ENCODE data around the gene AK2.
"Not testable (repeated sequence)": the region's sequence is repeated elsewhere in the genome, so short reads cannot be mapped to it uniquely, and the experiment has no call there.

Gene AK2

DNA sequence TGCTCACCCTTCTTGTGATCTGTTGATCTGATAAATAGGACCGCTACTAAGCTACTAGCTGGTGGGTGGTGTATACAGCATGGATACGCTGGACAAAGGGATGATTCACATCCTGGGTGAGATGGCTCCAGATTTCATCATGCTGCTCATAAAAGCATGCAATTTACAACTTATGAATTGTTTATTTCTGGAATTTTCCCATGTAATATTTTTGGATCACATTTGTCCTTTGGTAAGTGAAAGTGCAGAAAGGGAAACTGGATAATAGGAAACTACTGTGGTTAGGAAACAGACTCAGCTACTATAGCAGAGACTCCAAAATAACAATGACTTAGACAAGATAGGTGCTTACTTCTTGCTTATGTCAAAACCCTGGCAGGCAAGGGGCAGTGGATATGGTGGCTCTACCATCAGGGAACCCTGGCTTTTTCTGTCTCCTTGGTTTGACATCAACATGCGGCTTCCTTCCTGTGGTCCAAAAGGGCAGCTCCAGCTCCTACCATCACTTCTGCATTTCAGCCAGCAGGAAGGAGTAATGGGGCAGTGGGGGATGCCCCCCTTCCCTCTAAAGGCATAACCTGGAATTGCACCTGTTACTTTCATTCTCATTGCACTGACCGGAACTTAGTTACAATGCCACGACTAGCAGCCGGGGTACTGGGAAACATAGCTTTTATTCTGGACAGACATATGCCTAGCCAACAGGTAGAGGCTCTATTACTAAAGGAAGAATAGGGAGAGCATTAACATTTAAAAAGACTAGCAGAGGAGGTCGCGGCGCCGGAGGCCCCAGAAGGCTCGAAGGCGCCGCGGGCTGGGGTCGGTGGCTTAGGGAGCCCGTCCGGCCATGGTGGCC is 13.8 kb upstream of the AK2 start:
- DNase-seq: no peak

DNA sequence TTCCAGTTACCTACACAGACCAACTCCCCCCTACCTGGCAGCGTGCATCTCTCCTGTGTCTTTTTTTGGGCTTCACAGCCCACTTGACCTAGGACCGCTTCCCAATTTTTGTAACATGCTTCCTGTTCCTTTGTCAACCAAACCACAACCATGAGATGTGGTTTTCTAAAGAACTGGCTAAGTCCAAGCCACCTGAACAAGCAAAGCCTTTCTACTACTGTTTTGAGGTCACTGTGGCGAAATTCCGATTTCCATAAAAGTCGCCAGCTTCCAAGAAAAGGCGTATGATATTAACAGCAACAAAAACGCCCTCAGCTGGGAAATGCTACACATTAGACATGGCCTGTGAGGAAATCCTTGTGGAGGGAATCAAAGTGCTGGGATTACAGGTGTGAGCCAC is 12.7 kb upstream of the AK2 start:
- no peak for DNase-seq

DNA sequence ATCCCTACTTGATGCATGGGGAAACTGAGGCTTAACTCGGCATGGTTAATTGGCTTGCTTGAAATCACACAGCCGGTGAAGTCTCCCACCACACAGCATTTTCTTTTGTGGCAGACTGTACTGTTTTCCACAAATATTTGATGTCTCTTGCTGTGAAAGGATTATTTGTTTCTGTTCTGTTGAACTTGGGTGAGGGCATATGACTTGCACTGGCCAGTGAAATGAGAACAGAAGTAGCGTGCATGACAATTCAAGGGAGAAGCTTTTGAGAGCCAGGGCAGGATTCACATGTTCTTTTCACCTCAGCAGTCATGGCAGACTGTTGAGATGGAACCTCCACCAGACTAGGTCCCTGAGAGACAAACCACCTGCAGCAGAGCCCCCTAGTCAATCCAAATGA is 11.7 kb upstream of the AK2 start:
- no peak for DNase-seq

DNA sequence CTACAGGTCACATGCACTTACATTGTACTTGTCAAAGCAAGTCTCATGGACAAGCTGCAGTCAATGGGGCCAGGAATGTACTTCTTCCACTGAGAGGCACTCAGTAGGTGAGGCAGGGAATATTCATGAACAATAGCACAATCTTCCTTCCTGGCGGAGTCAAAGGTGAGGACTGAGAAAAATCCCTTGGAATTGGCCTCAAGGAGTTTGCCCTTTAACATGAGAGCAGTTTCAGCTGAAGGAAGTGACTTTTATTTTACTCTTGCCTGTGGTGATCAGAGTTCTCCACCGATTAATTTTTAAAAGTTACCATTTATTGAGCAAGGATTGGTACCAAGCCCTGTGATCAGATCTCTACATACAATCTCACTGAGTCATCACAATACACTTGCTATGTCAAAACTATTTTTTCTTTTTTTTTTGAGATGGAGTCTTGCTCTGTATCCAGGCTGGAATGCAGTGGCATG is 11.2 kb upstream of the AK2 start:
- DNase-seq: no peak

DNA sequence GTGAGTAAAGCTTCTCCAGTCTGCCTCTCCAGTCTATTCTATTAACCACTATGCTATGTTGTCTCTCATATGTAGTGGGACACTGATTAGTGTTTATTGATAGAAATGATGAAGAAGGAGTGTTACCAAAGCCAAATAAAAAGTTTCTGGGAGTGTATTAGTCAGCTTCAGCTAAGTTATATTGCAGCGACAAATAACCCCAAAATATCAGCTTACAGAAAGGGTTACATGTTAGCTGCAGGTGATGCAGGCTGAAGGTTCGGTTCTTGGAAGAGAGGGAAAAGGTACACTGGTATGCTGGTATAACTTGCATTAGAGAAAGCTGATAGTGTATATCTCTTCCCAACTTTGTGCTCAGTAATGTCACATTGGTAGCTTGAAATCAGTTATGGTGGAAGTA is 10.6 kb upstream of the AK2 start:
- DNase-seq: no peak

DNA sequence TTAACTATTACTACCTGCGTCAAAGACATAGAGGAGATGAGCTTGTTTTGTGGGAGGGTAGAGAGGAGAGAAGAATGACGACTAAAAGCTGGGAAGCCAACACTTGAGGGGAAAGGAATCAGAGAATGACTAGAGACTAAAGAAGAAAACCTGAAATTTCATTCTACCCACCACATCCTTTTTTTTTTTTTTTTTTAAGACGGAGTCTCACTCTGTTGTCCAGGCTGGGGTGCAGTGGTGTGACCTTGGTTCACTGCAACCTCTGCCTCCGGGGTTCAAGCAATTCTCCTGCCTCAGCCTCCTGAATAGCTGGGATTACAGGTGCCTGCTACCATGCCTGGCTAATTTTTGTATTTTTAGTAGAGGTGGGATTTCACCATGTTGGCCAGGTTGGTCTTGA is 9.6 kb upstream of the AK2 start:
- not testable (repeated sequence) for DNase-seq

DNA sequence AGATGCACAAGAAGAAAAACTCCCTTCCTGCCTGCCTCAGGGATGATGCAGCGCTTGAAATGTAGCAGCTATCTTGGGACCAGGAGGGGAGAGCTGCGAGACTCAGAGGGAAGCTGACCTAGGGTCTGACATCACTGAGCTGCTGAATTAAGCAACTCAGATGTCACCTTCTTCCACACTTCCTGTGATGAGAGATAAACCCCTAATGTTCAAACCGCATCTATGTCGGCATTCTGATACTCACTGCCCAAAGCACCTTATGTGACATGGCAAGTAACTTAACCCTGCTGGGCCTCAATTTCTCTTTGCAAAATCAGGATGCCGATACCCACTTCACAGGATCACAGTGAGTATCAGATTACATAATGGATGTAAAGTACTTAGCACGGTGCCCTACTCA is 9.1 kb upstream of the AK2 start:
- no peak for DNase-seq

DNA sequence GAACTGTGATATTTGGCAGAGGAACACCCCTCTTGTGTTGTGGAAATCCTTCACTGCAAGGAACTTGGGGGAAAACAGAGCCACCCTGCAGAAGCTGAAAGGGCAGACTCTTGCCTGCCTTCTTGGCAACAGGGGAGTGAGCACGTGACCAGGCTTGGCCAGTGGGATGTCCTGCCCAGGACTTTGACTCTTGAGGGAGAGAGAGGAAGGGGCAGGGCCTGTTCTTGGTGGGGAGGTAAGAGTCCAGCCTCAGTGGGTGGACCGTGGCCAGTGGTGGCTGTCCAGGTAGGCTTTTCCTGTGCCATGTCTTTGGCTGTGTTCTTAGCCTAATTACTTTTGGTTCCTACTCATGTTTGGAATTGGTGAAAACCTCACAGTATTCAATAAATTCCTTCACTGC is 8.6 kb upstream of the AK2 start:
- no peak for DNase-seq

DNA sequence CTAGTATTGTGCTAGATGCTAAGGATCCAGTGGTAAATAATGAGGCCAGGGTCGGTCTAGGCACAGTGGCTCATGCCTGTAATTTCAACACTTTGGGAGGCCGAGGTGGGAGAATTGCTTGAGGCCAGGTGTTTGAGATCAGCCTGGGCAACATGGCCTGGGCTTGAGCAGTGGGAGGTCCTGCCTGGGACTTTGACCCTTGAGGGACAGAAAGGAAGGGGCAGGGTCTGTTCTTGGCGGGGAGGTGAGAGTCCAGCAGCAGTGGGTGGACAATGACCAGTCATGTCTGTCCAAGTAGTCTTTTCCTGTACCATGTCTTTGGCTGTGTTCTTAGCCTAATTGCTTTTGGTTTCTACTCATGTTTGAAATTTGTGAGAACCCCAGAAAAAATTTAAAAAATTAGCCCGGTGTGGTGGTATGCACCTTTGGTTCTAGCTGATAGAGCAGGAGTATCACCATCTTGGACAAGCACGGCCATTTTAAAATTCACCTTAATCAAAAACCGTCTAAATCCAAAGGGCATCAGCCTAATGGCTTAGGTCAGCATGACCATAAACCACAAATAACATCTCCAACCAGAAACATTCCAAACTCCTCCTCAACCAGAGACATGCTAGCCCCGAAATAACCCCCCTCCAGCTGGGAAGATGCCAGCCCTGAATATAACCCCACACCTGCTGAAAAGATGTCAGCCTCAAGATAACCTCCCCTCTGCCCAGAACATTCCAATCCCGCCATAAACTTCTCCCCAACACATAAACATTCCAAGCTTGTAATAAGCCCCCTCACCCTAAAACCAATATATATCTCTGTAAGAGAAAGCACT is 6.8 kb upstream of the AK2 start:
- DNase-seq: no peak

DNA sequence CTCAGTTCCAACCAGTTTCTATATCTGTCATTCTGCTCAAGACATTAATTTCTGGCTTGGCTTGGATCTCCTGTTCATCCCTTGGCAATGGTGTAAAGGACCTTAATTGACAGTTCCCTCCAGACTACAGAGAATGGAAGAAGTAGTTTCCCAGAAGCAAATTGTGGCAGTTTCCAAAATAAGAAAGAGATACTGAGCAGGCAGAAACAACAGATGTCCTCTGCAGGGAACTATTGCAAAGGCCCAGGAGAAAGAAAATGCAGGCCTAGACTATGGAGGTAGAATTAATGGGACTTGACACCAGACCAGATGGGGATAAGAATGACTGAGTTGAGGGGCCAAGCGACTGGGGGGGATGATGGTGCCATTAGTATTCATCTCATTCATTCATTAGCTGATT is 6.1 kb upstream of the AK2 start:
- no peak for DNase-seq

DNA sequence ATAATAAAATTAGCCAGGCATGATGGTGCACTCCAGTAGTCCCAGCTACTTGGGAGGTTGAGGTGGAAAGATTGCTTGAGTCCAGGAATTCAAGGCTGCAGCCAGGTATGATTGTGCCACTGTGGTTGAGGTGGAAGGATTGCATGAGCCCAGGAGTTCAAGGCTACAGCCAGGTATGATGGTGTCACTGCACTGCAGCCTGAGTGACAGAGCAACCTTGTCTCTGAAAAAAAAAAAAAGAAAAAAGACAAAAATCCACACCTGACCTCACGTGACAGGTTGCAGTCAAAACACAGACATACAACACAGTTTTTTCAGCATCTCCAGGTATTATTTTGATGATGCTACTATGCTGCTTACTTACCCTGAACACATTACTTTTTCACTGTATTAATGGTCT is 4.3 kb upstream of the AK2 start:
- DNase-seq: no peak

DNA sequence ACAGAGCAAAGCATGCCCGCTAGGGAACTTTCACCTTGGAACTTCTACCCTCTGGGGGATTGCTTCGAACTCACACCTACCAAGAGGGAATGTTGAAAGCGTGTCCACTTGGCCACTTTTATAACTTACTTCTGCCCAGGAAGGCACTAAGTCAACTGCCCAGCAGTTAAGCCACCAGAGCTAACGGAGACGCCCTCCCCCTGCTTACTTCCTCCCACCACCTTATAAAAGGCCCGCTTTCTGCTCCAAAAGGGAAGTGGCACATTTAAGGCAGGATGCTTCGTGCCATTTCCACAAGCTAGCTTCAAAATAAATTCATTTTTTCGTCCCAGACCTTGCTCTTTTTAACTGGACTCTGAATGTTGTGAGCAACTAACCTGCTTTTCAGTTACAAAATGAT is 3.2 kb upstream of the AK2 start:
- no peak for DNase-seq

DNA sequence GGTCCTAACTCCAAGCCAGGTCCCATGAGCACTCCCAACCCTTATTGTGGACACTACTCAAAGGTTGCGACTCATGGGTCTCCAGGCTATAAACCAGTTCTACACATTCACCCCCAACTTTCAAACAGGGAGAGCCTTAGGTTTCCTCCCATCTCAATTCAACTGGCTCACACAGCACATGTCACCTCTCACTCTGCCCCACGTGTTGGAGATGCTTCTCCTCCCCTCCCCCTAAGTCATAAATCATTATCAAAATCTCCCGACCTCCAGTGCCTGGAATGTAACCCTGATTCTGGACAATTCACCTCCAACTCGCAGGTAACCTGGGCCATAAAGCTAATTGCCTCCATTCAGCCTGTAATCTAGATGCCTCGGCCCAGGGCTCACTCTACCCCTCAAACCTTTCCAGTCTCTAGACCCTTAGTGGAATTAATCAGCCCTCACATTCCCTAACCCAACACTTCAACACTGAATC is 595 bp downstream of the AK2 start:
- DNase-seq: no peak

DNA sequence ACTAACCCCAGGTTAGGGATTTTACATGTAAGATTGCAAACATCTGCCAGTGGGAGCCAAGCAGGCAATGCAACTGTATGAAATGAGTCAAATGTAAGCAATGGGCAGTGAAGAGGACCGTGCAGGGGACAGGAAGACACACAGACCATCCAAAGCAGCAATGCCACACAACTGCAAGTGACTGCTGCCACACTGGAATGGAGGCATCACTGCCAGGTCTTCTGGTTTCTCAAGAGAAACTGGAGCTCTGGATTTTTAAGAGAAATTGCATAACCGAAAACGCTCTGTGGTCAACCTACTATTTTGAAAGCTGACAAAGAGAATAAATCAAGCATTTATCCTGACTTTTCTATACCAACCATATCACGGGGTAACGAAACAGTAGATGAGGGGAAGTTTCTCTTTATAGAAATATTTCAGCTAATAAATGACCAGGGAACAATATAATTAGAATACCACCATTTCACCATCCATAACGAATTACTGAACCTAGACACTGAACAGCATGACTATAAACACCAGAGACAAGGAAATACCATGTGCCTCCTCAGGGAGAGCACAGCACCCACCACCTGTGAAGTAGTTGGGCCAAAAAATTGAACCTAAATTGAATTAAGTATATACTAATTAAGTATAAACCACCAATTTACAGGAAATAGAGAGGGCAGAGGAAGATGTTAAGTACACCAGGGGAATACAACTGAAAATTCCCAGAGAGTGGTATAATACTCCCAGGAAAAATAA is 4.4 kb downstream of the AK2 start:
- no peak for DNase-seq

DNA sequence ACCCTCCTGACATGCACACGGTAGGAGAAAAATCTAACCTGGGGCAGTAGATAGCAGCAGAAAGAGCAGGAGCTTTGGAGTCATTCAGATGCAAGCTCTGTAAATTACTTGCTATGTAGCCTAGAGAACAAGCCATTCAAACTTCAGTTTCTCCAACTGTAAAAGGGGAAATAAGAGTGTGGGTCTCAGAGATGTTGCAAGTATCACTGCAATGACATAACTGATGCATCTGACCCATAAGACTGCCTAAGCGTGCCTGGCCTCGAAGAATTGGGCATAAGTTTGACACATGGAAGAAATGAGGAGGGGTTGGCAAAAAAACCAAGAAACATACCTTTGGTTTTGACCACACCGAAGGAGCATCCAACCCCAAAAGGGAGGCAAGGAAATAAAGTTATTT is 5.2 kb downstream of the AK2 start:
- DNase-seq: no peak

DNA sequence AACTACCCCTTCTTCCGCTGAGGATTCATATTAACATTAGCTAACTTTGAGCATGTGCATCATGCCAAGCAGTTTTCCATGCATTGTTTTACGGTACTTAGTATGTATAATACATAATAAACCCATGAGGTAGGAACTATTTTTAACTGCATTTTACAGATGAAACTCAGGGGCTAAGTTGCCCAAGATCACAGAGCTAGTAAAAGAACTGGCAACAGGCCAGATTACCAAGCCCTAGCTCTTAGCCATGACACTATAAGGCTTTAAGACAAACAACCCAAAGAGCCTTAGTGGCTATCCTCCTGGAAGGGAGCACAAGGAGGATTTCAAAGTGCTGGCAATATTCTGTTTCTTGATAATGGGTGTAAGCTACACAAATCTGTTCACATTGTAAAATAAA is 6.1 kb downstream of the AK2 start:
- no peak for DNase-seq

DNA sequence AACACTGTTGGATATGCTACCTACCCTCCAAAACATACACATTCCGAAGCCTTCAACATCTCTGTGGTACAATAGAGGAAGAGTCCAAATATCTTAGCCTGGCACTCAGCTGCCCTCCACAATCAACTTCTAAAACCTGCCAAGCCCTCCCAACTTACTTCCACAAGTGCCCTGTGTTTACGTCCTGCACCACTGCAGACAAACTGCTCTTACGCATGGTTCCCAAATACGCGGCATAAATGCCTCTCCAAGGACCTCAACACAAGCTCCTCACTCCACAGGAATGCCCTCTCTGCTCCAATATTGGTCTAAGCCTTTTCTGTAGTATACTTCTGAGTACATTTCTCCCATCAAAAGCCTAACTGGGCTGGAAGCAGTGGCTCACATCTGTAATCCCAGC is 6.8 kb downstream of the AK2 start:
- DNase-seq: no peak

DNA sequence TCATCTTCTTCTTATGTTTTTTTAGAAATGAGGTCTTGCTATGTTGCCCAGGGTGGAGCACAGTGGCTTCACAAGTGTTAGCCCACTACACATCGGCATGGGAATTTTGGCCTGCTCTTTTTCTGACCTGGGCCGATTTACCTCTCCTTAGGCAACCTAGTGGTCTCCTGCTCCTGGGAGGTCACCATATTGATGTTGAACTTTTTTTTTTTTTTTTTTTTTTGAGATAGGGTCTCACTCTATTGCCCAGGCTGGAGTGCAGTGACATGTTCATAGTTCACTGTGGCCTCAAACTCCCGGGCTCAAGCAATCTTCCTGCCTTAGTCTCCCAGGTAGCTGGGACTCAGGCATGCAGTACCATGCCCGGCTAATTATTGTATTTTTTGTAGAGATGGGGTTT is 7.5 kb downstream of the AK2 start:
- DNase-seq: no peak

DNA sequence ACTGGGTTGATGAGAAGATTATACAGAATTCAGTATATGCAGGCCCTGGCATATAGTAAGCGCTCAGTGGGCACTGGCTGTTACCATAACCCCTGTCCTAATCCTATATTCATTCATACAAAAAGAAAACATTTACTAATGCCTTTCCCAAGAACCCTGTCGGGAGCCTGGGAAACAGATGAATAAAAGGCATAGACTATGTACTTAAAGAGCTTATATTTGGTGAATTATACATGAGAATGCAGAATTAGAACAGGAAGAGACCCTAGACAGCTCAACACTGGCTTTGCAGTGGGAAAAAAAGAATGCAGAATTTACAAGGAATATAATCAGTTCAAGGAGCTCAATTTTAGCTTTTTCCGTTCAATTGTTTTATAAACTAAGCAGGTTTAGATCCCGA is 10.9 kb downstream of the AK2 start:
- DNase-seq: no peak

DNA sequence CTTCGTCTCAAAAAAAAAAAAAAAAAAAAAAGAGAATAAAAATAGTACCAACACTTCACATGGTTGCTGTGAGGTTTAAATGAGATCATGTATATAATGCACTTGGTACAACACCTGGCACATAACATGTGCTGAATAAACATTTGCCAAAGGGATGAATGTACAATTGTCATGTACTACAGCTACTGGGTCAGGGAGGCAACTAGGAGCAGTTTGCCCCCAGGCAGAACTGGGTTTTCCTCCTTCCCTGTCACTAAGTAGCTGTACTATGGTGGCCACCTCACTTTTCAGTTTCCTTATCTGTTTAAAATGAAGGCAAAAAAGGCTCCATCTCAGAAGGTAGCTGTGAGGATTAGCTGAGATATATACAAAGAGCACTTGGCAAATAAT is 11.5 kb downstream of the AK2 start:
- no peak for DNase-seq

DNA sequence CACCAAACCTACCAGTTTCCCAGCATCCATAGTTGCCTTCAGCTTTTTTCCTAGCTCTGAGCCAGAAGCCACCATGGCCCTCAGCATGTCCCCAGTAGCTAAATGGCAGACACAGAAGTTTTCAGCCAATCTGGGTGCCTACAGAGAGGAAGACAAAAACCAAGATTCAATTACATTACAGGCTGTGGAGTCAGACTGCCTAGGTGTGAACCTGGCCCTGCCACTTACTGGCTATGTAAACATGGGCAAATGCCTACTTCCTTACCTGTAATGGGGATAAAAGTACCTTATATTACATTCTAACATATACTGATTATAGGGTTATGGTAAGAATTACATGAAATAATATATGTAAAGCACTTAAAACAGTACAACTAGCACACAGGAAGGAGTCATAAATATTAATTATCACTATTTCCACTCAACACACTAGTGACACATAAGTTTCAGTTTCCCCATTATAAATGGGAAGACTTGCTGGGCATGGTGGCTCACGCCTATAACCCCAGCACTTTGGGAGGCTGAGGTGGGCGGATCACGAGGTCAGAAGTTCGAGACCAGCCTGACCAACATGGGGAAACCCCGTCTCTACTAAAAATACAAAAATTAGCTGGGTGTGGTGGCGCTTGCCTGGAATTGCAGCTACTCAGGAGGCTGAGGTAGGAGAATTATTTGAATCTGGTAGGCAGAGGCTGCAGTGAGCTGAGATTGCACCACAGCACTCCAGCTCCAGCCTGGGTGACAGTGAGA is 12.1 kb downstream of the AK2 start:
- not testable (repeated sequence) for DNase-seq

DNA sequence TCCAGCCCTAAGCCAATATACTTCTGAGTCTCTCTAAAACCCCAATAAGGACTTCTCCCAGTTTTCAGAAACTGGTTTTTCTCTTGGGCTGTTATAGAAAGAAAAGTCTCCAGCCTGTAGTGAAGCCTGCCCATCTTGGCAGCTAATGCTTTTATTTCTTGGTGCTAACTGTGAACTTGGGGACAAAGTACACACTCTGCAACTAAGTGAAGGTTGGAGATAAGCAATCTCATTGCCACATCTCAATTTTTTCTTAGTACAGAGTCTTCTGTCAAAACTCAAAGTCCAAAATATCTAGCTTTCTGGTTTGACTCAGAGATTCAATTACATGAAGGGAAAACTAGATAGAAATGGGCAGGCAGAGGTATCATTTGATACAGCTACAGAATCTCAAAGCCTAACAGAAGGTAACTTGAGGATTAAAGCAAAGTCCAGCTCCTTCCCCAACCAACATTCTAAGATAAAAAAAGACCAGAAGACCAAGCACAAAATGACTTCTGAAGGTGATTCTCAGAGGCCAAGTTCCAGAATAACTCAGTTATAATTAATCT is 14.0 kb downstream of the AK2 start:
- no peak for DNase-seq

Data from DMS79 treated with DMSO at 0.1 percent for 48 hours (cell line).